GM12801 (cell line): ENCODE results near the gene PTER.

Source experiments
- CTCF ChIP-seq: IDR thresholded peaks from one replicate; pipeline ENCODE4 v1.5.1; 2011; ENCODE audit warnings: control low read depth; ENCODE audit not compliant: insufficient read length; ENCODE audit errors: extremely low read depth

The PTER gene

GRCh38 chr10:16425449-16425848 lies 11.4 kb upstream of the PTER start:
- no peak for TF ChIP-seq CTCF

GRCh38 chr10:16429539-16429938 lies 7.3 kb upstream of the PTER start:
- no peak for TF ChIP-seq CTCF

GRCh38 chr10:16436367-16436757 lies 448 bp upstream of the PTER start:
- TF ChIP-seq CTCF = no peak

GRCh38 chr10:16437540-16437894 lies 707 bp downstream of the PTER start:
- TF ChIP-seq CTCF = no peak

- TF ChIP-seq CTCF = no peak
Measured at GRCh38 chr10:16439295-16439694, 2.5 kb downstream of the PTER start.

DNA sequence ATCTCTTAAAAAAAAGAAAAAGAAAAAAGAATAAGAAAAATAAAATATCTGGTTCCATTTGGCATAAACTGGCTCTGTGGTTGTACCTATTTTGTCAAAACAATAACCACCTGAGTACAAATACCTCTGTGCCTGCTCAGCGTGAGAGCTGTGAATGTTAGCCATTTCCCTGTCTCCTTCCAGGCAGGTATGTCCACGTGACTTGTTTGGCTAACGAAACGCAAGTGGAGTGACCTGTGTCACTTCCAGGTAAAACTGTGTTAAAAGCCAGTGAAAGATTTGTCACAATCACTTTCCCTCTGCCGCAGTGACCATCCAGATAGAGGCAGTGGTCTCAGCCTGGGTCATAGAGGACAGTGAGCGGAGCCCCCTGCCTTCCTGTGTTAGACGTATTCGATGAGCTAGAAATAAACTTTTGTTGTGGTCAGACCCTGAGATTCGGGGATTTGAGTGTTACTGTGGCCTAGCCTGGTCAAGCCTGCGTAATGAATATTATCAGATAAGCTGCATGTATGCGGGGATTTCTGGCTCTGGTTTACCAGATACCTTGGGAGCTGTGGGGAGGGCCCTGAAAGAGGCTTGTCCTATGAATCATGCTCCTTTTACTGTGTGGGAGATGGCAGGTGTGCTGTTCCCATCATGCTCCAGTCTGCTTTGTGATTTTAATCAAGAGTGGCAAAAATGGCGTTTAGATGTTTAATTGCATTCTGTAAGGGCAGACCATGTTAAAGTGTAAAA lies 3.8 kb downstream of the PTER start:
- TF ChIP-seq CTCF = no peak

GRCh38 chr10:16441173-16441840 lies 4.5 kb downstream of the PTER start:
- no peak for TF ChIP-seq CTCF
